ENCODE measurements around the gene NOP9.

Gene NOP9

GRCh38 chr14:24263848-24264247 is 35.8 kb upstream of the NOP9 start:
- DNase-seq: no peak

GRCh38 chr14:24264298-24264697 is 35.4 kb upstream of the NOP9 start:
- no peak for DNase-seq

- DNase-seq: no peak
These were observed 33.1 kb upstream of the NOP9 start for GRCh38 chr14:24266344-24267244.

GRCh38 chr14:24267516-24267915 is 32.1 kb upstream of the NOP9 start:
- DNase-seq: no peak

- no peak for DNase-seq
These were observed 31.4 kb upstream of the NOP9 start for GRCh38 chr14:24268225-24268624.

- DNase-seq: no peak
These were observed 30.3 kb upstream of the NOP9 start for GRCh38 chr14:24269368-24269767.

- no peak for DNase-seq
These were observed 29.6 kb upstream of the NOP9 start for GRCh38 chr14:24269910-24270536.

GRCh38 chr14:24270537-24271133 is 29.0 kb upstream of the NOP9 start:
- no peak for DNase-seq

- peak; percentile 96 for DNase-seq
These were observed 28.4 kb upstream of the NOP9 start, which contains the start of gene RABGGTA for GRCh38 chr14:24271134-24271833. RABGGTA (minus strand) TSS chr14:24271597; CDS start chr14:24271115, 482 bp downstream.

GRCh38 chr14:24271834-24272263 is 27.8 kb upstream of the NOP9 start:
- no peak for DNase-seq

- no peak for DNase-seq
These were observed 27.2 kb upstream of the NOP9 start for GRCh38 chr14:24272467-24272866.

GRCh38 chr14:24273422-24273998 is 26.1 kb upstream of the NOP9 start:
- DNase-seq: no peak

- no peak for DNase-seq
These were observed 25.5 kb upstream of the NOP9 start for GRCh38 chr14:24274101-24274543.

GRCh38 chr14:24277071-24277470 is 22.6 kb upstream of the NOP9 start:
- DNase-seq: no peak

- no peak for DNase-seq
These were observed 21.9 kb upstream of the NOP9 start for GRCh38 chr14:24277606-24278321.

- DNase-seq: no peak
These were observed 21.2 kb upstream of the NOP9 start for GRCh38 chr14:24278424-24278823.

- DNase-seq: no peak
These were observed 20.1 kb upstream of the NOP9 start for GRCh38 chr14:24279301-24280186.

GRCh38 chr14:24280797-24281460 is 18.7 kb upstream of the NOP9 start:
- DNase-seq: no peak

- no peak for DNase-seq
These were observed 18.0 kb upstream of the NOP9 start for GRCh38 chr14:24281636-24282035.

GRCh38 chr14:24282736-24283135 is 16.9 kb upstream of the NOP9 start:
- no peak for DNase-seq
